ENCODE data around the gene IGSF8. TPM values are rescaled to one million over a fixed set of nuclear protein-coding genes. Genes with fewer than 3 reads are reported as not detected.
A peak's percentile ranks its signal among the peaks of the same experiment; 100 is the strongest.

The IGSF8 gene
- total RNA-seq, 1 donor from 2014 or later = 21.6 TPM

DNA sequence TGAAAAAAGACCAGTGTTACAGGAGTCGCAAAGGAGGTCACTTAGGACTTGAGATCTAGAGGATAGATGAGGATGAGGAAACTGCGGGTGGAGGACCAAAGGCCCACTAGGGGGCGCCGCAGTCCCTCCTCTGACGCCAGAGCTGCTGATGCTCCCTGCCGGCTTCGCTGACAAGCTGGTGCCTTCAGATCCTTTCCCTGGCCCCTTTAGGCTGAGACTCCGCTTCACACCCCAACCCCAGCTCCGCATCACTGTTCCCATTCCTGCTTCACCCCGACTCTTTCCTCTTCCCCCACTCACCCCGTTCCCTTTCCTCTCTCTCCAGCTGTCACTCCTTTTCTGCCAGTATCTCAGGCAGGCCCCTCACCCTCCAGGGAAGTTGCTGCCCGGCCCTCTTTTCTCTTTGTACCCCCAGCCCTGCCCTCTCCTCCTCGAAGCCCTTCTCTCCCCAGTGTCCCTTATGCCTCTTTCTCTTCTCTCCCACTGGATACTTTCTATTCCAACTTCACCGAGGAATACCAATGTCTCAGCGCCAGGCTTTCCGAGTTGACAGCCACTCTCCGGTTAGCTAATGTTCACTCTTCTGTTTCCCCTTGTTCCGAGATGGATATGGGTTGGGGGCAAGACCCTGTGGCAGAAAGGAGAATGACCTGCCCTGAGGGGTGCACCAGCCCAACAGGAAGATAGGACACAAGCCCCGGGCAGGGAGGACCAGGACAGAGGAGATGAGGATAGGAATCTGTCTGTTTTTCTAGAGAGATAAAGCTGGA, 12.5 kb downstream of the IGSF8 start:
- Histone ChIP-seq H3K27ac (no peak overlapping the region), H3K4me1 (peaks cover 7% of the 10 kb centered on the region), H3K9me3 (no peaks in the 10 kb centered on the region), H3K27me3 (peaks cover under 1% of the 10 kb centered on the region), H3K4me3 (no peak overlapping the region), H3K36me3 (peaks cover 0 to 18% of the 10 kb centered on the region in 2 donors)
- TF ChIP-seq POLR2AphosphoS5 (IDR thresholded peaks at IDR 0.05; ENCODE audit: insufficient read depth in 1 of 2, low read depth in 1 of 2) (no peak), POLR2A (IDR thresholded peaks at IDR 0.05) (no peak)
- TF ChIP-seq, protein P1, sequence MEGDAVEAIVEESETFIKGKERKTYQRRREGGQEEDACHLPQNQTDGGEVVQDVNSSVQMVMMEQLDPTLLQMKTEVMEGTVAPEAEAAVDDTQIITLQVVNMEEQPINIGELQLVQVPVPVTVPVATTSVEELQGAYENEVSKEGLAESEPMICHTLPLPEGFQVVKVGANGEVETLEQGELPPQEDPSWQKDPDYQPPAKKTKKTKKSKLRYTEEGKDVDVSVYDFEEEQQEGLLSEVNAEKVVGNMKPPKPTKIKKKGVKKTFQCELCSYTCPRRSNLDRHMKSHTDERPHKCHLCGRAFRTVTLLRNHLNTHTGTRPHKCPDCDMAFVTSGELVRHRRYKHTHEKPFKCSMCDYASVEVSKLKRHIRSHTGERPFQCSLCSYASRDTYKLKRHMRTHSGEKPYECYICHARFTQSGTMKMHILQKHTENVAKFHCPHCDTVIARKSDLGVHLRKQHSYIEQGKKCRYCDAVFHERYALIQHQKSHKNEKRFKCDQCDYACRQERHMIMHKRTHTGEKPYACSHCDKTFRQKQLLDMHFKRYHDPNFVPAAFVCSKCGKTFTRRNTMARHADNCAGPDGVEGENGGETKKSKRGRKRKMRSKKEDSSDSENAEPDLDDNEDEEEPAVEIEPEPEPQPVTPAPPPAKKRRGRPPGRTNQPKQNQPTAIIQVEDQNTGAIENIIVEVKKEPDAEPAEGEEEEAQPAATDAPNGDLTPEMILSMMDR (IDR thresholded peaks at IDR 0.05) = peak; percentile 41 to 66 (median 54)
- intact Hi-C loops (cut with DNase I) = no loop called here
- DNase-seq (ENCODE audit: extremely low spot score in 2 of 2) = no peak

DNA sequence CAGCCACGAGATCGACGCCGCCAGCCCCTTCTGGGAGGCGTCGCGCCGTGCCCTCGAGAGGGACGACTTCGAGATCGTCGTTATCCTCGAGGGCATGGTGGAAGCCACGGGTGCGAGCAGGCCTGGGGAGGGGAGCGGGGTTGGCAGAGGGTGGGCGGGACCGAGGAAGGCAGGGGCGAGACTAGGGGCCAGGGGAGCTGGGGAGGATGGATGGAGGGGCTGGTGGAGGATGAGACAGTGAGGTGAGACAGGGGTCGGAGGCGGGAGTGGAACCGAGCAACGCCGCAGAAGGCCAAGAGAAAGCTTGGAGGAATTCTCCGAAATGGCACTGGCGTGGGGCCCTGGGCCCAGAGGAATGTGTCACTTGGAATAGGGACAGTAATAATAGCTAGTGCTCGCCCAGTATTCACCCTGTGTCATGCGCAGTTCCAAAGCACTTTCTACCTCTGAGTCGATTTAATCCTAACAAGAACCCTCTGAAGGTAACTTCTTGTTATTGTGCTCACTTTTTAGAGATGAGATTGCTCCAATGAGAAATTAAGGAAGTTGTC, 13.6 kb downstream of the IGSF8 start:
- TF ChIP-seq POLR2AphosphoS5 (IDR thresholded peaks at IDR 0.05; ENCODE audit: insufficient read depth in 1 of 2, low read depth in 1 of 2) (no peak), POLR2A (IDR thresholded peaks at IDR 0.05) (no peak)
- TF ChIP-seq, protein P1 (IDR thresholded peaks at IDR 0.05) = no peak
- H3K27ac ChIP-seq = no peak overlapping the region
- no peaks in the 10 kb centered on the region for H3K9me3 ChIP-seq
- peaks cover 7% of the 10 kb centered on the region for H3K4me1 ChIP-seq
- DNase-seq (ENCODE audit: extremely low spot score in 2 of 2) = no peak
- peaks cover 5% of the 10 kb centered on the region for H3K27me3 ChIP-seq
- H3K36me3 ChIP-seq = peaks cover 0 to 12% of the 10 kb centered on the region in 2 donors
- H3K4me3 ChIP-seq = no peak overlapping the region
- intact Hi-C loops (cut with DNase I) = no loop called here

DNA sequence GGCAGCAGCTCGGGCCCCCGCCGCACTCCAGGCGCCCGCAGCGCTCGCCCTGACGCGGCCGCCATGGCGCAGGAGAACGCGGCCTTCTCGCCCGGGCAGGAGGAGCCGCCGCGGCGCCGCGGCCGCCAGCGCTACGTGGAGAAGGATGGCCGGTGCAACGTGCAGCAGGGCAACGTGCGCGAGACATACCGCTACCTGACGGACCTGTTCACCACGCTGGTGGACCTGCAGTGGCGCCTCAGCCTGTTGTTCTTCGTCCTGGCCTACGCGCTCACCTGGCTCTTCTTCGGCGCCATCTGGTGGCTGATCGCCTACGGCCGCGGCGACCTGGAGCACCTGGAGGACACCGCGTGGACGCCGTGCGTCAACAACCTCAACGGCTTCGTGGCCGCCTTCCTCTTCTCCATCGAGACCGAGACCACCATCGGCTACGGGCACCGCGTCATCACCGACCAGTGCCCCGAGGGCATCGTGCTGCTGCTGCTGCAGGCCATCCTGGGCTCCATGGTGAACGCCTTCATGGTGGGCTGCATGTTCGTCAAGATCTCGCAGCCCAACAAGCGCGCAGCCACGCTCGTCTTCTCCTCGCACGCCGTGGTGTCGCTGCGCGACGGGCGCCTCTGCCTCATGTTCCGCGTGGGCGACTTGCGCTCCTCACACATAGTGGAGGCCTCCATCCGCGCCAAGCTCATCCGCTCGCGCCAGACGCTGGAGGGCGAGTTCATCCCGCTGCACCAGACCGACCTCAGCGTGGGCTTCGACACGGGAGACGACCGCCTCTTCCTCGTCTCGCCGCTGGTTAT, 14.2 kb downstream of the IGSF8 start:
- intact Hi-C loops (cut with DNase I) = no loop called here
- Histone ChIP-seq H3K4me1 (peaks cover 7% of the 10 kb centered on the region), H3K27ac (no peak overlapping the region), H3K9me3 (no peaks in the 10 kb centered on the region), H3K4me3 (peak overlapping the region in 1 of 2 donors; percentile 45), H3K36me3 (peaks cover 0 to 8% of the 10 kb centered on the region in 2 donors), H3K27me3 (peaks cover 5% of the 10 kb centered on the region)
- TF ChIP-seq POLR2A (IDR thresholded peaks at IDR 0.05) = no peak
- TF ChIP-seq, protein P1 (IDR thresholded peaks at IDR 0.05) = peak in 2 of 3 experiments; percentile 45 to 46
- DNase-seq (ENCODE audit: extremely low spot score in 2 of 2) = no peak

DNA sequence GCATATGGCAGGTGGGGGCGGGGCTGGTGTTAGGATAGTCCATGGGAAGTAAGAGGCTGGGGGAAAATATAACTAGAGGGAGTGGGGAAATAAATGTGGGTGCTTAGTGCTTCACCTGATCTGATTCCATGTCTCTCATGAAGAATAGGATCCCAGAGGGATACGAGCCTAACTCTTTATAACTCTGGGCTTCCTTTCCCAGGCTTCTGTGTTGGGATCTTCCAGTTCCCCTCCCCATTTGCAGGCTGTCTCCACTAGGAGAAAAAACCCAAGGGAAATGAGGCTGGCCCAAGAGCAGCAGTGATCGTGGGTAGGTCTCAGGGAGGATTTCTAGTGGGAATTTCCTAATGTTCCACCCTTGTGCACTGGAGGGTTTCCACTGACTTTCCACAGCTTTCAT, 15.5 kb downstream of the IGSF8 start:
- H3K27me3 ChIP-seq = peaks cover 5% of the 10 kb centered on the region
- TF ChIP-seq POLR2A (IDR thresholded peaks at IDR 0.05) = no peak
- TF ChIP-seq, protein P1 (IDR thresholded peaks at IDR 0.05) = no peak
- TF ChIP-seq POLR2AphosphoS5 (IDR thresholded peaks at IDR 0.05; ENCODE audit: insufficient read depth in 1 of 2, low read depth in 1 of 2) = no peak
- intact Hi-C loops (cut with DNase I) = no loop called here

More for the DNA sequence above, 15.5 kb downstream of the IGSF8 start:
- DNase-seq (ENCODE audit: extremely low spot score in 2 of 2) = no peak
- peaks cover 7% of the 10 kb centered on the region for H3K4me1 ChIP-seq
- H3K4me3 ChIP-seq = no peak overlapping the region
- no peaks in the 10 kb centered on the region for H3K36me3 ChIP-seq
- H3K27ac ChIP-seq = no peak overlapping the region
- H3K9me3 ChIP-seq = no peaks in the 10 kb centered on the region

Data from vagina (tissue), 2 donors.